Measurements from ENCODE around the gene SMIM28.

SMIM28 gene

GRCh38 chr6:138374230-138374629, 3.5 kb upstream of the SMIM28 start:
- no peak for DNase-seq (ENCODE audit: low spot score)

GRCh38 chr6:138374815-138375214, 2.9 kb upstream of the SMIM28 start:
- DNase-seq (ENCODE audit: low spot score): no peak

DNA sequence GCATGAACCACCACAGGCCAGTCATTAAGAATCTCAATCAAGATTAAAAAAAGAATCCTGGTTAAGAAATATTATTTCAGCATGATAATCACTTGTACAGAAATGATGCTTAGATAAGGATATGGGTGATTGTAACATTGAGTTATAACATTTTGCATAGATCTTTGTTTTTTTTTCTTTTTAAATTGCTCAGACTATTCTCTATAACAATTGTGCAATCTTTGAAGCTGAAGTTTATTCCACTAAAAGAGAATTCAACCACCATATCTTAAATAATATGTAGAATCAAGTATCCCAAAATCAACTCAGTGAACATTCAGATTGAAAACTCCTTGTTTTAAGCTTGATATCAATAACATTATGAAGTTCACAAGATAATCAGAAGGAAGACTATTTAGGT, 663 bp upstream of the SMIM28 start:
- no peak for DNase-seq (ENCODE audit: low spot score)

DNA sequence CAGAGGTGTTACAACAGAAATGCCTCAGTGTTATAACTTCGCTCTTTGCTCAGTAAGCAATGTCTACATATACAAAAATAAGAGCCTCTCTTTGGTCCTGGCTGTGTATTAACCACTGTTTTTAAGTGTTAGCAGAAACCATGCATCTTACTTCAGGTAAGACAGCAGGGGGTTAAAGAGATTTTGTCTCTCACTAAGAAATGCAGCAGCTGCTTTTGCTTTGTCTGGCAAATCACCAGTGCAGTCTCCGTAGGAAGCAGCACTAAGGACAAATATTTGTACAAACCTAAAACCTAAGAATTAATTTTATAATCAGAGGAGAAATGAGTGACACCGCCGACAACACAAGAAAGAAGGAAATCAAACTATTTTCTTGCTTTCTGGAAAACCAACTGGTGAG, 758 bp downstream of the SMIM28 start:
- DNase-seq (ENCODE audit: low spot score): no peak

GRCh38 chr6:138382498-138383265, 5.0 kb downstream of the SMIM28 start:
- no peak for DNase-seq (ENCODE audit: low spot score)

GRCh38 chr6:138383776-138384175, 6.1 kb downstream of the SMIM28 start:
- no peak for DNase-seq (ENCODE audit: low spot score)

- no peak for DNase-seq (ENCODE audit: low spot score)
These were observed 9.2 kb downstream of the SMIM28 start for GRCh38 chr6:138386897-138387296.

GRCh38 chr6:138387577-138388368, 10.1 kb downstream of the SMIM28 start:
- DNase-seq (ENCODE audit: low spot score): no peak

DNA sequence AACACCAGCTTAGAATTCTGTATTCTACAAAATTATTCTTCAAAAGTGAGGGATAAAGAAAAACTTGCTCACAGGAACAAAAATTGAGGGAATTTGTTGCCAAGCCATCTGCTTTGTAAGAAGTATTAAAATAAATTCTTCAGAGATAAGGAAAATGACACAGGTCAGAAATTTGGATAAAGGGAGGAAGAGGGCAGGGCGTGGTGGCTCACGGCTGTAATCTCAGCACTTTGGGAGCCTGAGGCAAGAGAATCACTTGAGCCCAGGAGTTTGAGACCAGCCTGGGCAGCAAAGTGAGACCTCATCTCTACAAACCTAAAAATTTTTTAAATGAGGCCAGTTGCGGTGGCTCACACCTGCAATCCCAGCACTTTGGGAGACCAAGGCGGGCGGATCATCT, 11.8 kb downstream of the SMIM28 start:
- no peak for DNase-seq (ENCODE audit: low spot score)

GRCh38 chr6:138393871-138394783, 16.4 kb downstream of the SMIM28 start:
- DNase-seq (ENCODE audit: low spot score): no peak

GRCh38 chr6:138396709-138397108, 19.0 kb downstream of the SMIM28 start:
- DNase-seq (ENCODE audit: low spot score): no peak

- no peak for DNase-seq (ENCODE audit: low spot score)
These were observed 19.7 kb downstream of the SMIM28 start for GRCh38 chr6:138397128-138398122.

- DNase-seq (ENCODE audit: low spot score): no peak
These were observed 22.6 kb downstream of the SMIM28 start for GRCh38 chr6:138400326-138400725.

- DNase-seq (ENCODE audit: low spot score): no peak
These were observed 24.5 kb downstream of the SMIM28 start for GRCh38 chr6:138401960-138402837.

DNA sequence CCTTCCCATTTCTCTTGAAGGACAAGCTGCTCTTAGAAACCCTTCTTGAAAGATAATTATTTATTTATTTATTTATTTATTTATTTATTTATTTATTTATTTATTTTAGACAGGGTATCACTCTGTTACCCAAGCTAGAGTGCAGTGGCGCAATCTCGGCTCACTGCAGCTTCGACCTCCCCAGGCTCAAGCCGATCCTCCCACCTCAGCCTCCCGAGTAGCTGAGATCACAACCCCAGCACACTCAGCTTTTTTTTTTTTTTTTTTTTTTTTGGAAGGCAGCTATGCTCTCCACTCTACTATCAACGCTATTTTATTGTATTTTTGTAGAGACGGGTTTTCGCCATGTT, 25.1 kb downstream of the SMIM28 start:
- no peak for DNase-seq (ENCODE audit: low spot score)

DNA sequence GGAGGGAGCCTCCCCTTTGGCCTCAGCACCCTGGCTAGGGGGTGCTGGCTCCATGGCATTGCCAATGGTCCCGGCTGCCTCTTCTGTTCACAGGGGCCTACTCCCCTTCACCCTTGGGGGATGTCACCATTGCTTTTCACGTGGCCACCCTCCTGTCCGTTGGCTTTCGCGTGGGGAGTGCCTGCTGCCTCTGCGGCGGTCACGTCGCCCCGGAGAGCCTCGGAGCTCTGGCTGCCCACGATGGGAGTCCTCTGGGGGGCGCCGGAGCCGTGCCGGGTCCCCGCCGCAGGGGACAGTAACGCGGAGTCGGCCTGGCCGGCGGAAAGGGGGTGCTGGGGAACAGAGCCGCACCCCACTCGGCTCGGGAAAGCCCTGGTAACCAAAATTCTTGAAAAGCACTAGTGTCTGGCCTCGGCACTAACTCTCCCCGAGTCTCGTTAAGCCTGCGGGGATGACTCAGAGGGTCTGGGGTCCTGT, 25.7 kb downstream of the SMIM28 start:
- DNase-seq (ENCODE audit: low spot score): peak; percentile 18

DNA sequence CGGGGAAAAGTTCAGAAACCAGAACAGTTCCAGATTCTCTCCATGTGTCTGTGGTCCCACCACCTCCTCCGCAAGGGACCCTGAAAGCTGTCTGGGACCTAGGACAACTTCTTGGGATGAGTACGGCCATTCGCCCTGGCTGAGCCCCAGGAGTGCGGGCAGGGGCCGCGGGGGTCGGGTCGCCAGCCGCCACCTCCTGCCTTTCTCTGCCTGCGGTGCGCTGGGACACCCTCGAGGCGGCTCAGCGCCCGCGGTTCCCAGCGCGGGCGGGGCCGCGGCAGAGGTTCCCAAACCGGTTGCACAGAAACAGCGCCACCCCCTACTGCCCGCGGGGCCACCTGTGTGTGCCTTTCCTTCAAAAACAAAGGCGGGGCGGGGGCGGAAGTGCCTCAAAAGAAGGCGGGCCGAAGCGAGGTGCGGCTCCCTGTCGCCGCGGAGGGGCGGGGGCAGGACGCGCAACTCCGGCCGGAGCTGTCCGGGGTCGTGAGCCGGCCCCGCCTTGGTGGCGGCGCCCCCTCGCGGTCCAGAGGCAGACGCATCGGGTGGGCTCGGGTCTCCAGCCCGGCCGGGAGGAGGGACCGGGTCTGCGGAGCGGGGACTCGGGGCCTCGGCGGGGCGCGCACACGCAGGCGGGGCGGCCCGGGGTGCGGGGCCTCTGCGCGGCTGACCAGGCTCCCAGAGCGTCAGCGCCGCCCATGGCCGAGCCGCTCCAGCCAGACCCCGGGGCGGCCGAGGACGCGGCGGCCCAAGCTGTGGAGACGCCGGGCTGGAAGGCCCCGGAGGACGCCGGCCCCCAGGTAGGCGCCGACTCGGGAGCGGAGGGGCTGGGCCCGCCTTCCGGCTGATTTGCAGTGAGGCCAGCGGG, 26.3 kb downstream of the SMIM28 start, which contains the start of gene HEBP2:
TSS of gene HEBP2 (plus strand) at position 423 of the 865 bp plus-strand sequence. CDS start at position 696, 273 bp downstream.
- DNase-seq (ENCODE audit: low spot score): peak; percentile 93

DNA sequence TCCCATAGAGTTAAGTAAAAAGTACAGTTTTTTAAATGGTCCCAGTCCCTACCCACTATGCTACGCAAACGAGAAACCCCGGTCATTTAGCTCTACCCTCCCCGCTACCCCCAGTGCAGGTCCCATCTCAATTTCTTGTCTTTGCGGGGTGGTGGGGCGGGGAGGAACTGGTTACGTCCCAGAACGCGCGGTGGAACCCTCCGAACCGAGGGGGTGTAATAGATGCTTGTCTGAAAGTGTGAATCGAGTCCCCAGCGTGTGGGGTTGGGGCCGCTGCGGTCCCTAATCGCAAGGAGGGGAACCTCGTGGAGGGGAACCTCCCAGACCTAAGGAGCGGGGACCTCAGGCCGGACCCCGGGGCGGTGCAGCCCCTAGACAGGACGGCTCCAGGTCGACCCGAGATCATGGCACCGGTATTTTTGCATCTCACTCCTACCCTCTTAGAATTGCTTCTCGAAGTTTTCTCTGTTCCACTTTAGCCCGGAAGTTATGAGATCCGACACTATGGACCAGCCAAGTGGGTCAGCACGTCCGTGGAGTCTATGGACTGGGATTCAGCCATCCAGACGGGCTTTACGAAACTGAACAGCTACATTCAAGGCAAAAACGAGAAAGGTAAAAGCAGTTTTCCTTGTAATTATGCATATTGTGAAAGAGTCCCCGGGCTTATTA, 27.1 kb downstream of the SMIM28 start:
- DNase-seq (ENCODE audit: low spot score): peak; percentile 14
